Thymus (tissue), 11 donors: Measurements from ENCODE around the gene PPFIBP1. TPM values are rescaled to one million over a fixed set of nuclear protein-coding genes. Genes with fewer than 3 reads are reported as not detected.

Experiments
- DNase-seq, 9 donors: peaks; one replicate each; pipeline ENCODE4 v3.0.0-alpha.2; 2013; ENCODE audit warnings: low spot score in 9 of 9, low read depth in 6 of 9, missing footprints in 1 of 9
- H3K27ac ChIP-seq, 2 donors: one replicate each; pipeline ENCODE4 v1.5.1; 2013; ENCODE audit warnings: control low read depth in 1 of 2, low read depth in 1 of 2, low read length in 1 of 2, mild to moderate bottlenecking in 1 of 2, moderate library complexity in 1 of 2
- H3K27me3 ChIP-seq, 2 donors: one replicate each; pipeline ENCODE4 v1.5.1; 2013; ENCODE audit warnings: low read length in 1 of 2; ENCODE audit not compliant: control insufficient read depth in 2 of 2, insufficient read depth in 1 of 2
- H3K36me3 ChIP-seq, 2 donors: one replicate each; pipeline ENCODE4 v1.5.1; 2013; ENCODE audit warnings: low read length in 1 of 2, mild to moderate bottlenecking in 1 of 2, moderate library complexity in 1 of 2; ENCODE audit not compliant: control insufficient read depth in 2 of 2, insufficient read depth in 2 of 2
- H3K4me1 ChIP-seq, 2 donors: one replicate each; pipeline ENCODE4 v1.5.1; 2013; ENCODE audit warnings: low read length in 2 of 2; ENCODE audit not compliant: control insufficient read depth in 2 of 2, insufficient read depth in 2 of 2
- H3K4me3 ChIP-seq, 2 donors: one replicate each; pipeline ENCODE4 v1.5.1; 2013; ENCODE audit warnings: low read length in 2 of 2, control low read depth in 1 of 2, mild to moderate bottlenecking in 1 of 2
- H3K9me3 ChIP-seq, 2 donors: one replicate each; pipeline ENCODE4 v1.5.1; 2013; ENCODE audit warnings: low read length in 1 of 2, mild to moderate bottlenecking in 1 of 2; ENCODE audit not compliant: control insufficient read depth in 2 of 2, insufficient read depth in 1 of 2
- WGBS: extraction: QIAGEN DNeasy Blood & Tissue Kit; methylation state at CpG from one replicate; pipeline ENCODE4 v1.1.7; 2013; 5-methylcytosine and 5-hydroxymethylcytosine counted together
- polyA plus RNA-seq: library from polyadenylated mRNA; stranded (reverse); fragments of 200-250 nt; gene quantifications from one replicate; pipeline ENCODE4 v1.2.3, GENCODE V29; 2013
- total RNA-seq: library from RNA; stranded (reverse); fragments of 120-200 nt; gene quantifications from one replicate; pipeline ENCODE4 v1.2.4, GENCODE V29; 2013
- donor health status: healthy.

The PPFIBP1 gene
- total and polyA plus RNA-seq, 2 donors, result 10.0 to 23.7 TPM

GRCh38 chr12:27505761-27506160, 18.2 kb upstream of the PPFIBP1 start:
- no peak for DNase-seq
- Histone ChIP-seq H3K27ac (no peak overlapping the region), H3K27me3 (no peaks in the 10 kb centered on the region)

DNA sequence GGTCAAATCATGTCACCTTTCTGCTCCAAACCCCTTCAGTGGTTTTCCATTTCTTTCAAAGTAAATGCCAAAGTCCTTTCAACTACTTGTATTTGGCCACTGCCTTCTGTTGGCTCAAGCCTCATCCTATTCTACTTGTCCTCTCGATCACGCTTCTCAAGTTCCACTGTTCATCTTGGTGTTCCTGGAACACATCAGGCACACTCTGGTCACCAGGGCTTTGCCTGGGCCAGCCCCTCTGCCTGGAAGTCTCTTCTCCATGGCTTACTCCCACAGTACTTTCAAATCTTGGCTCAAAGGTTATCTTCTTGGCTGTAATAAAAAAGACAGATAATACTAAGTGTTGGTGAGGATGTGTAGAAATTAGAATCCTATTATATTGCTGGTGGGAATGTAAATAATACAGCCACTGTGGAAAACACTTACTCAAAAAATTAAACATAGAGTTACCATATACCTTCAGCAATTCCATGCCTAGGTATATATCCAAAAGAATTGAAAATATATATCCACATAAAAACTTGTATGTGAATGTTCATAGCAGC, 17.3 kb upstream of the PPFIBP1 start:
- Histone ChIP-seq H3K27me3 (no peaks in the 10 kb centered on the region), H3K4me3 (no peak overlapping the region), H3K9me3 (no peaks in the 10 kb centered on the region), H3K27ac (no peak overlapping the region), H3K4me1 (peaks cover 0 to 3% of the 10 kb centered on the region in 2 donors), H3K36me3 (no peaks in the 10 kb centered on the region)
- no peak for DNase-seq
- WGBS, result 100% methylated on average over 2 of the region's 2 CpGs

More at GRCh38 chr12:27505761-27506160, 18.2 kb upstream of the PPFIBP1 start:
- H3K4me1 ChIP-seq, result peaks cover 4 to 8% of the 10 kb centered on the region in 2 donors
- H3K36me3 ChIP-seq, result no peaks in the 10 kb centered on the region
- no peaks in the 10 kb centered on the region for H3K9me3 ChIP-seq
- no peak overlapping the region for H3K4me3 ChIP-seq

GRCh38 chr12:27508736-27509431, 15.1 kb upstream of the PPFIBP1 start:
- H3K36me3 ChIP-seq, result no peaks in the 10 kb centered on the region
- WGBS, result 93% methylated on average over 5 of the region's 5 CpGs
- H3K4me1 ChIP-seq, result no peaks in the 10 kb centered on the region
- H3K27ac ChIP-seq, result no peak overlapping the region
- H3K27me3 ChIP-seq, result no peaks in the 10 kb centered on the region
- no peak overlapping the region for H3K4me3 ChIP-seq
- H3K9me3 ChIP-seq, result no peaks in the 10 kb centered on the region
- no peak for DNase-seq

- WGBS, result 94% methylated on average over 6 of the region's 6 CpGs
These were observed 12.8 kb upstream of the PPFIBP1 start for GRCh38 chr12:27511031-27511722.

DNA sequence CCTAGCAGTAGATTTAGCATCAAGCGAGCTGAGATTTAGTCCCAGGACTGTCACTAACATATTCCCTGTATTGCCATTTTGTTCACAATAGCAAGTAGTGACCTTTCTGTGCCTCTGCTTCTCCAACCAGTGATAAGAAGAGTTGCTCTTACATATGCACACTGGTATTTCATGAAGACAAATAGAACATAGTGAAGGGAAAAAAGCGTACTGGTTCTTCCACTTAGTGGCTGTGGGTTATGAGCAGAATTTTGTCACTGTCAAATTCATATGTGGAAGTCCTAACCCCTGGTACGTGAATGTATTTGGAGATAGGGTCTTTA, 12.3 kb upstream of the PPFIBP1 start:
- 95% methylated on average over 3 of the region's 3 CpGs for WGBS
- Histone ChIP-seq H3K27ac (no peak overlapping the region), H3K36me3 (no peaks in the 10 kb centered on the region), H3K27me3 (no peaks in the 10 kb centered on the region), H3K4me1 (no peaks in the 10 kb centered on the region), H3K4me3 (no peak overlapping the region), H3K9me3 (no peaks in the 10 kb centered on the region)
- DNase-seq, result no peak

More at GRCh38 chr12:27511031-27511722, 12.8 kb upstream of the PPFIBP1 start:
- H3K4me3 ChIP-seq, result no peak overlapping the region
- H3K27ac ChIP-seq, result no peak overlapping the region
- no peaks in the 10 kb centered on the region for H3K4me1 ChIP-seq
- H3K36me3 ChIP-seq, result no peaks in the 10 kb centered on the region
- DNase-seq, result no peak
- no peaks in the 10 kb centered on the region for H3K9me3 ChIP-seq
- H3K27me3 ChIP-seq, result no peaks in the 10 kb centered on the region

DNA sequence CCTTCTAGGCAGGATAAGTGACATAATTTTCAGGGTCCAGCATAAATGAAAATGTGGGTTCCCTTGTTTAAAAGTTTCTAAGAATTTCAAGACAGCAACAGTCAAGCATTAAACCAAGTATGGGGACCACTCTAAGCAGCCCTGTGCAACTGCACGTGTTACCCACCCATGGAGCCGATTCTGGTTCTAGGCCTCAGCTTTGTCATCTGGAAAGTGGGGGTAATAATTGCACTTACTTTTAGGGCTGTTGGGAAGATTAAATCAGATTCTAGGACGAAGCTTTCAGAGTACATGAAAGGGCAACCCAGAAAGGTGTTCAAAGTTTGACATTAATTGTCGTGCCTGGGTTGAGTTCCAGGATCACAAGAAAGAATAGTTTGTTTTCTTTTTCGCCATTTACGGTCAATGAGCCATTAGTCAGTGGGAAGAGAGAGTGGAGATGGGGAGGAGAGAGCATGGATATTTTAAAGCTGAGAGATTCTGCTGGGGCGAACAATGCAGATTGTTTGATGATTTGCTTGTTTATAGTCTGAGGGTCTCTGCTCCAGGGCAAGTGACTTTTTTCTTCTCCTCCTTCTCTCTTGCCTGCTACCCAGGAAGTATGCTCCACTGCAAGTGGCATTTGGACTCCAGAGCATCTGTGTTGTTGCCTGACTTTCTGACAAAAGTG, 10.7 kb upstream of the PPFIBP1 start:
- Histone ChIP-seq H3K4me1 (no peaks in the 10 kb centered on the region), H3K4me3 (no peak overlapping the region), H3K27ac (no peak overlapping the region), H3K27me3 (no peaks in the 10 kb centered on the region), H3K36me3 (no peaks in the 10 kb centered on the region), H3K9me3 (no peaks in the 10 kb centered on the region)
- no peak for DNase-seq
- WGBS, result 95% methylated on average over 7 of the region's 7 CpGs

DNA sequence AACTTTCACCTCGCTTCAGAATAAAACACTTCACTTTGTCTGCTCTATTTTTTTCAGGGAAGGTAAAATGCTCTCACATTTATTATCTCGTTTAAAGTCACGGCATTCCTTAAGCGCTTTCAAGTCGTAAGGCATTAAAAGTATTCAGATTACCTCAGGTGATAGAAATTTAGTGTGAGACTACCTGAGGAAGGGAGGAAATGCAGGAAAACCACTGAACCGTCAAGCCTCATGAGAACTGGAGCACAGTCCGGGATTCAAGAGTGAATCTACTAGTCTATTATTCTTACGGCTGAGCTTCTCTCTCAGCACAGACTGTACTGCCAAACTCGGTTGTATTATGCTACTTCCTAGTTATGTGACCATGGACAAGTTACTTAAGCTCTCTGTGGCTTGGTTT, 8.3 kb upstream of the PPFIBP1 start:
- H3K9me3 ChIP-seq, result no peaks in the 10 kb centered on the region
- no peak overlapping the region for H3K4me3 ChIP-seq
- no peaks in the 10 kb centered on the region for H3K36me3 ChIP-seq
- 85% methylated on average over 9 of the region's 9 CpGs for WGBS
- no peaks in the 10 kb centered on the region for H3K27me3 ChIP-seq
- DNase-seq, result no peak
- peaks cover 0 to under 1% of the 10 kb centered on the region in 2 donors for H3K4me1 ChIP-seq
- H3K27ac ChIP-seq, result no peak overlapping the region

- peaks cover 6 to 8% of the 10 kb centered on the region in 2 donors for H3K4me1 ChIP-seq
These were observed 7.4 kb upstream of the PPFIBP1 start for GRCh38 chr12:27516625-27517024.

DNA sequence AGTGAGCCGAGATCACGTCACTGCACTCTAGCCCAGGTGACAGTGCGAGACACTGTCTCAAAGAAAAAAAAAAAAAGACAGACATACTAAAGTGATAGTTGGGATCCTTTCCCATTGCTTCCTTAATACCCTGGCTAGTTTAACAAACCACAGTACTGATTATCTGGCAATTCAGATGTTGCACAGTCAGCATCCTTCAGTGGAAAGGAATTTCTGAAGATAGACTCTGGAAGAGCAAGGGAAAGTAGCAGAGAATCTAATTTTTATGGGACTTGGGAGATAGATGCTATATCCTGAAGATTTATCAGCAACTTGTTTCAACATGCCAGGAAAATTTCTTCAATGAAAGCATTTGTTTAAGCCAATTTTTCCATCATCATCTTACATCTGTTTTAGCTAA, 6.5 kb upstream of the PPFIBP1 start:
- peaks cover 6 to 8% of the 10 kb centered on the region in 2 donors for H3K4me1 ChIP-seq
- no peak overlapping the region for H3K4me3 ChIP-seq
- no peak for DNase-seq
- no peaks in the 10 kb centered on the region for H3K36me3 ChIP-seq
- 96% methylated on average over 3 of the region's 3 CpGs for WGBS
- H3K27ac ChIP-seq, result no peak overlapping the region
- H3K9me3 ChIP-seq, result no peaks in the 10 kb centered on the region
- no peaks in the 10 kb centered on the region for H3K27me3 ChIP-seq

More at GRCh38 chr12:27516625-27517024, 7.4 kb upstream of the PPFIBP1 start:
- Histone ChIP-seq H3K9me3 (no peaks in the 10 kb centered on the region), H3K27me3 (no peaks in the 10 kb centered on the region), H3K27ac (no peak overlapping the region), H3K4me3 (no peak overlapping the region), H3K36me3 (no peaks in the 10 kb centered on the region)
- WGBS, result 72% methylated on average over 4 of the region's 4 CpGs
- no peak for DNase-seq
